AG10803 (cell line): ENCODE results near the gene SGCE.

ENCODE experiments used
- DNase-seq: peaks from one replicate; pipeline ENCODE4 v3.0.0; 2010; ENCODE audit warnings: low read depth
- H3K4me3 ChIP-seq: 2 replicates; pipeline ENCODE4 v1.5.1; 2011; ENCODE audit warnings: mild to moderate bottlenecking, low read length, control low read depth
- CTCF ChIP-seq: conservative IDR thresholded peaks from 2 replicates; pipeline ENCODE4 v1.5.1; 2011; ENCODE audit warnings: mild to moderate bottlenecking, low read length, control low read depth, inconsistent platforms

The SGCE gene

DNA sequence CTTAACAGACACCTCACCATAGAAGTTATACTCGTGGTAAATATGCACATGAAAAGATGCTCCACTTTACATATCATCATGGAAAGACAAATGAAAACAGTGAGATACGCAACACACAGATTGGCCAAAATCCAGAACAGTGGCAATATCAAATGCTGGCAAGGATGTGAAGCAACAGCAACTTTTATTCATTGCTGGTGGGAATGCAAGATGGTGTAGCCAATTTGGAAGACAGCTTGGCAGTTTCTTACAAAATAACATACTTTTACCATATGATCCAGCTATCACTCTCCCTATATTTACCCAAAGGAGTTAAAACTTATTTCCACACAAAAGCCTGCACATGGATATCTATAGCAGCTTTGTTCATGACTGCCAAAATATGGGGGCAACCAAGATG is 46.4 kb downstream of the SGCE start:
- DNase-seq: no peak
- no peak overlapping the region for H3K4me3 ChIP-seq
- no peak for TF ChIP-seq CTCF

GRCh38 chr7:94605031-94605430 is 50.9 kb downstream of the SGCE start:
- no peak for DNase-seq
- H3K4me3 ChIP-seq: no peak overlapping the region
- TF ChIP-seq CTCF: no peak

DNA sequence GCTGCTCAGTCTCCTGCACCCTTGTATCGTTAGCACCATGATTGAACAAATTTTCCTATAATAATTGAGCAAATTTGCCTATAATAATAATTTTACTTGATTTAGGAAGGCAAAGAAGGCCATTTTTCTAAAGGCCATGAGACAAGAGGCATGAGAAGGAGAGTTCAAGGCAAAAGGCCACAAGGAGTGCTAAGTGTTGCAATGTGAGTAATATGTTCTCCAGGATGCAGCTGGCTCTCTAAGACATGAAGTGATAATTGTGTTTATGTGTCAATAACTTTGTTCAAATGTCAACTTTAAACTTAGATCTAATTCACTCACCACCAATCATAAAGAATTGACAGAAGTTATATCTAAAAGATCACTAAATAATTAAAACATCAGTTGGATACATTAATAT is 53.8 kb downstream of the SGCE start:
- no peak for TF ChIP-seq CTCF
- no peak for DNase-seq
- no peak overlapping the region for H3K4me3 ChIP-seq

- no peak for TF ChIP-seq CTCF
- DNase-seq: no peak
Observed at GRCh38 chr7:94600267-94600666, 55.7 kb downstream of the SGCE start.

GRCh38 chr7:94595717-94596116 is 60.2 kb downstream of the SGCE start:
- no peak for DNase-seq
- no peak for TF ChIP-seq CTCF

More at GRCh38 chr7:94600267-94600666, 55.7 kb downstream of the SGCE start:
- no peak overlapping the region for H3K4me3 ChIP-seq

DNA sequence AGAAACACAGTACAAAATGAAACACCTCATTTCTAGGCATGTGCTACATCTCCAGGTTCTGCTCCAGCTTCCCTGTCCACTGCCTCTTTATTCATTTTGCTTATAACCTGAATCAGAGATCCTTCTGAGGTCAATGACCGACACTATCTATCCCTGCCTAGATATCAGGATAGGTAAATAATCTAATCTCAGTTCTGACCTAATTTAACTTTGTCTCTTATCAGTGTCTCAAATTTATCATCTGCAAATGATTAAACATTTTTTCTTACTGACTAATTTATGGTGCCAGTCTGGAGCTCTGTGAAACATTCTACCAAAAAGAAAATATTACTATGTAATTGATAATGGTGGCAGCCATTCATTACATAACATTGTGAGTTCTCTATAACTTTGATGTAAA is 61.1 kb downstream of the SGCE start:
- no peak for DNase-seq
- no peak for TF ChIP-seq CTCF
- H3K4me3 ChIP-seq: no peak overlapping the region

More at GRCh38 chr7:94595717-94596116, 60.2 kb downstream of the SGCE start:
- no peak overlapping the region for H3K4me3 ChIP-seq

DNA sequence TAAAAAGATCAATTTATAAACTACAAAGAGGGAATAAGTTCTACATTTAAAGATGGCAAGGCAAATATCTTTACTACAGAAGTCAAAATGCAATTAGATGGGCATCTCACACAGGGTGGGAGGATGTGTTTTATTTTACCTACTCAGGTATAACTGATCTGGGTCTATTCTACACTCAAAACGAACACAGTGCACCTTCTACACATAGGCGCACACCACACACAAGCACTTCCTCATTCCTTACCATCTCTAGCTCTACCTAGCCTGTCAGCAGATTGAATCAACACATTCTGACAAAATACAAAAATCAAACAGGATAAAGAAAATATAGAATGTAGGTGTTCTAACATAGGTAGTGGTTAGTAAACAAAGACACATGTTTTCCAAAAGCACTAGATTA is 64.8 kb downstream of the SGCE start:
- no peak for TF ChIP-seq CTCF
- H3K4me3 ChIP-seq: no peak overlapping the region
- no peak for DNase-seq
